Stimulated activated CD4-positive, alpha-beta T cell treated with anti-CD3 and anti-CD28 coated beads, Interleukin-12 subunit alpha, Interleukin-12 subunit beta, amount 100 ng/mL, for 48 hours (primary cell): Measurements from ENCODE around the gene OR10K1.
"Not testable (repeated sequence)": the region's sequence is repeated elsewhere in the genome, so short reads cannot be mapped to it uniquely, and the experiment has no call there.

Experiments used
- DNase-seq, 3 donors: peaks; one replicate each; pipeline ENCODE4 v3.0.0-alpha.2; 2020; ENCODE audit warnings: low read depth in 2 of 3, low spot score in 1 of 3

Gene OR10K1

GRCh38 chr1:158461534-158461933 lies at the start of gene OR10K1:
Gene OR10K1 (plus strand): TSS chr1:158461834. CDS start chr1:158465562, 3,728 bp downstream.
- no peak for DNase-seq

DNA sequence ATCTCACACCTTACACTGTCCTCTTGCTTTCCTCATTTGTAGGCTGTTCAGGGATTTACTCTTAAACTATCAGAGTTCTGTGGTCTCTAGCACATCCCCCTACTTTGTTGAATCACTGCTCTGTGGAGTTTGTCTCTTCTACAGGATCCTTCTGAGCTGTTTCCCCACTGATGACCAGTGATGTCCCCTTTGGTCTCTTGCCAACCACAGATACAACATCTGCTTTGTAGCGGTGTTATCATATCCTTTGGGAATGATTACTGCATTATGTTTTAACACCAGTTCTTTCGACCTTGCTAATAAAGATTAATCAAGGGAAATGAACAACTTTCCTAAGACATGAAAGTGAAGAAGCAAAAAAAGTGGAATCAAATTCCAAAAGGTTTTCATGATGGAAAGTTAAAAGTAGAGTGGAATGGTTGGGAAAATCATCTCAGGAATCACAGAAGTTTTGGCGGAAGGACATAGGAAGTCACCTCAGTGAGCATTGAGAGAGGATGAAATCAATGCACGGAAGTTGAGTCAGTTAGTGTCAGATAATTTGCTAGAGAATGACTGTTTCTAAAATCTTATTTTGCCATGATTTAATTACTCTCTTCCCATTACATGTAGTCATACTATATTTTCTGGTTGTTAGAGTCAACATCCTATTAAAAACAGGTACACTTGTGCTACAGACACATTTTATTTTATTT lies 46.8 kb upstream of the OR10K1 start:
- no peak for DNase-seq

DNA sequence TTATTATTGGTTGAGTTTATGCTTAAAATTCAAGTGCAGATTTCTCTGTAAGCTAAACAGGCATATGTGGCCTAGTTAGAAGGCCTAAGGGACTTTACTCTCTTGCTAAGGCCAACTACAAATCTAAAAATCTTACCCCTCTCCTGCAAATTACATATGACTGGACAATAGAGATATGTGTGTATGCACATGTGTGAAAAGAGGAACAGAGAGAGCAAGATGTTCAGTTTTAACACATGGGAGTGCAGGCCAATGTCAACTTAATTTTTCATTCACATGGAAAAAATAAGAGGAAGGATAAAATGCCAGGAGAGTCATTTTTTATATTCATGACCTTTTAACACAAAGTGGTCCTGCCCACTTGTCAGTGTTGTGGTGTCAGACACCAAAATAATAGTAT lies 44.0 kb upstream of the OR10K1 start:
- no peak for DNase-seq

- DNase-seq: no peak
Measured at GRCh38 chr1:158422212-158422611, 39.4 kb upstream of the OR10K1 start.

GRCh38 chr1:158425027-158425426 lies 36.6 kb upstream of the OR10K1 start:
- DNase-seq: no peak

- DNase-seq: no peak
Measured at GRCh38 chr1:158426137-158426536, 35.5 kb upstream of the OR10K1 start, which contains the start of gene OR10K2. Gene OR10K2 (minus strand): TSS chr1:158426237. CDS start chr1:158420866, 5,371 bp downstream.

DNA sequence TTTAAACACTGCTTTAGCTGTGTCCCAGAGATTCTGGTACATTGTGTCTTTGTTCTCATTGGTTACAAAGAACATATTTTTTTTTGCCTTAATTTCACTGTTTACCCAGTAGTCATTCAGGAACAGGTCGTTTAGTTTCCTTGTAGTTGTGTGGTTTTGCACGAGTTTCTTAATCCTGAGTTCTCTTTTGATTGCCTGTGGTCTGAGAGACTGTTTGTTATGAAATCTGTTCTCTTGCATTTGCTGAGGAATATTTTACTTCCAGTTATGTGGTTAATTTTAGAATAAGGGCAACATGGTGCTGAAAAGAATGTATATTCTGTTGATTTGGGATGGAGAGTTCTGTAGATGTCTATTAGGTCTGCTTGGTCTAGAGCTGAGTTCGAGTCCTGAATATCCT lies 31.5 kb upstream of the OR10K1 start:
- DNase-seq: not testable (repeated sequence)

GRCh38 chr1:158434741-158435140 lies 26.9 kb upstream of the OR10K1 start:
- DNase-seq: no peak

DNA sequence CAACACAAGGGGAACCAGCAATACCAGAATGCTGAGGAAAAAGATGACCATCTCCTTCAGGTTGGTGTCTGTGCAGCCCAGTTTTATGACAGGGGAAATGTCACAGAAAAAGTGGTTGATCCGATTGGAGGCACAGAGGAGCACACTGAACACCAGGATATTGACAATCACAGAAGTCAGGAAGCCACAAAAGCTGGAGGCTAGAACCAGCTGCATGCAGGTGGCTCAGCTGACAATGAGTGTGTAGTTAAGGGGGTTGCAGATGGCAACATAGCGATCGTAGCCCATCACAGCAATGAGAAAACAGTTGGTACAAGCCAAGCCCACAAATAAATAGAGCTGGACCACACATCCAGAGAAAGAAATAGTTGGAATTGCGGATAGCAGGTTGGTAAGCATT lies 16.3 kb upstream of the OR10K1 start:
- no peak for DNase-seq

DNA sequence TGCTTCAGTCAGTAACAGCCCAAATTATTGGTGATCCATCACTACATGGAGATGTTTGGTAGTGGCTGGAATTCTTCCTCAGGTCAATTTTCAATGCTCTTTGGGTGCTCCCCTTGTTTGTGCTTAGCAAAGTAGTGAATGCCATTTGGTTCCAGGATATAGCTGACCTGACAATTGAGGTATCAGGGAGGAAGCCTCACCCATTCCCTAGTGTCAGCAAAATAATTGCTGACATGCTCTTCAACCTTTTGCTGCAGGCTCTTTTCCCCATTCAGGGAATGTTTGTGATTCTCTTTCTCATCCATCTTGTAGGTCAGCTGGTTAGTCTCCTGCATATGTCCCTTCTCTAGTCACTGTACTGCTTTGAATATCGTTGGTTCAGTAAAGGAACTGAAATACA lies 7.1 kb upstream of the OR10K1 start:
- no peak for DNase-seq

GRCh38 chr1:158457246-158457645 lies 4.4 kb upstream of the OR10K1 start:
- DNase-seq: no peak

GRCh38 chr1:158458263-158458662 lies 3.4 kb upstream of the OR10K1 start:
- DNase-seq: no peak

DNA sequence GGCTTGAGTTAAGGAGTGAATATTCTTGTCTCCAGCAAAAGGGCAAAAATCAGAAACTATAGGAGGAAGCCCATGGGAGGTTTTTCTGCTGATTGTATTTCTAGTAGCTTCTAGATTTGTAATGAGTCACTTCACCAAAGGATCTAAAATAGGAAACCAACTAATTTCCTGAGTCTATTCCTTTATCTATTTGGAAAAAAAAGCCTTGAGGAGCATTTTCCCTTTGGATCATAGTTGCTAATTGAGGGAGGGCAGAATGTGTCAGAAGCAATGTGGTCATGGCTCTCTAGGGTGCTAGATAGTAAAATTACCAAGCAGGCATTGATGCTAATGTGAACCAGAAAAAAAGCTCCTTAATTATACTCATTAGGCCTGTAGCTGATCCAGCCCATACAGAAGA lies 10.3 kb downstream of the OR10K1 start, which contains the start of gene OR10R2:
Gene OR10R2 (plus strand): TSS at position 301 of the 400 bp plus-strand sequence. CDS start 106 bp downstream, outside the sequence.
- DNase-seq: no peak

DNA sequence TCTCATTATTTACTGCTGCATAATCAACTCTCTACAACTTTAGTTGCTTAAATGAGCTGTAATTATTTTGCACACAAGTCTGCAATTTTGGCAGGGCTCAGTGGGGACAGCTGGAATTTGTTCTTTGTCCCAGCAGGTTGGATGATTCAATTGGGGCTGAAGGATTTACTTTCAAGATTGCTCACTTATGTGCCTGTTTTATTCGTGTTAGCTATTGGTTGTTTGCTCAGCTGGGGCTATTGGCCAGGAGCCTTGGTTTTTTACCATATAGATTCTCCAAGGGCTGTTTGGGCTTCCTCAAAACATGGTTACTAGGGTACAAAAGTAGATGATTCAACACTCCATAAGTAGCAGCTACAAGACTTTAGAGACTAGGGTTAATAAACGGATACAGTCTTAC lies 23.8 kb downstream of the OR10K1 start:
- DNase-seq: no peak

GRCh38 chr1:158491316-158491715 lies 29.7 kb downstream of the OR10K1 start:
- no peak for DNase-seq

GRCh38 chr1:158493054-158493453 lies 31.4 kb downstream of the OR10K1 start:
- no peak for DNase-seq

GRCh38 chr1:158494796-158495195 lies 33.2 kb downstream of the OR10K1 start:
- DNase-seq: no peak

DNA sequence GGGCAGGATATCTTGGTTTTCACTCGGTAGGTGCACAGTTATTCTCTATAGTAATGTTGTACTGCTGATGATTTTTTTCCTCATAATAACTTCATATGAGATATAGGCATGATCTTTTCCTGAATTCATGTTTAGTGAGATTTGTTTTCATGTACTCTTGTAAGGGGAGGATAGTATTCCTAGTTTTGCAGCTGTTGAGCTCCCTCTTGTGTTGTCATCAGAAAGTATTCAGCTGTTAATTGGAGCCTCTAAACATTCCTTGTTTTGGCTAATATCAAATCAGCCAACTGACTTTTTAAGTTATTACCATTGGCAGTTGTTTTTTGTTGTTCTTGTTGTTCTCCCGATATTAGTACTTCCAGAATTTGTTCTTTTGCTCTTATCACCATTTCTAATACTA lies 34.7 kb downstream of the OR10K1 start:
- no peak for DNase-seq

- peak; percentile 12 to 35 (median 32) for DNase-seq
Measured at GRCh38 chr1:158506369-158506987, 44.8 kb downstream of the OR10K1 start.

DNA sequence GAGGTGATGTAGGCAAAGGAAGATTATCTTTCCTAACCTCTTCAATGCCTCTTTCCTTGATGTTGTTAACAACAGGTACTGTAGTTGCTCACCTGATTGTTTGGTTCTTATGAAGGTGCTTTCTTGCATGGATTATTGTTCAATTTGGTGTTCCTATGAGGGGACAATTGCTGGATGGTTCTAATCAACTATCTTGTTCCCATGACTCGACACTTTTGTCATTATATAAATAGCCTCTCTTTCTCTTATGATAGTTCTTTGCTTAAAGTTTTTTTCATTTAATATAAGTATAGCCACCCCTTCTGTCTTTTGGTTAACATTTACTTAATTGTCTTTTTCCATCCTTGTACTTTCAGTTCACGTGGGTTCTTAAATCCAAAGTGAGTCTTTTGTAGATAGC lies 45.9 kb downstream of the OR10K1 start:
- no peak for DNase-seq

GRCh38 chr1:158509471-158510156 lies 48.0 kb downstream of the OR10K1 start:
- DNase-seq: no peak

GRCh38 chr1:158516966-158517365 lies 55.3 kb downstream of the OR10K1 start:
- no peak for DNase-seq
